HFF-Myc (cell line): Measurements from ENCODE around the gene RARRES1.

ENCODE experiments used
- DNase-seq: peaks from one replicate; pipeline ENCODE4 v3.0.0-alpha.2; 2011; ENCODE audit warnings: low read depth; ENCODE audit errors: extremely low read depth
- H3K4me3 ChIP-seq: replicated peaks from 2 replicates; pipeline ENCODE4 v1.5.1; 2011; ENCODE audit warnings: low read depth, mild to moderate bottlenecking, control low read depth, low read length
- CTCF ChIP-seq: IDR thresholded peaks from 2 replicates; pipeline ENCODE4 v1.5.1; 2012; ENCODE audit warnings: mild to moderate bottlenecking, low read depth, low read length, control low read depth; ENCODE audit errors: missing control alignments

RARRES1 gene

GRCh38 chr3:158680861-158681260 lies 51.4 kb downstream of the RARRES1 start:
- no peak for TF ChIP-seq CTCF
- no peak for DNase-seq
- H3K4me3 ChIP-seq: no peak overlapping the region

GRCh38 chr3:158679547-158680000 lies 52.7 kb downstream of the RARRES1 start:
- no peak for TF ChIP-seq CTCF
- no peak for DNase-seq
- no peak overlapping the region for H3K4me3 ChIP-seq

GRCh38 chr3:158678687-158679086 lies 53.6 kb downstream of the RARRES1 start:
- no peak for TF ChIP-seq CTCF
- H3K4me3 ChIP-seq: no peak overlapping the region

GRCh38 chr3:158672215-158673176 lies 59.8 kb downstream of the RARRES1 start, which contains the start of gene LXN:
Gene LXN (minus strand): TSS chr3:158672648. CDS start chr3:158672478, 170 bp downstream.
- peak; percentile 61 for DNase-seq
- TF ChIP-seq CTCF: peak; percentile 85
- peak within 1 kb of the TSS; percentile 64 for H3K4me3 ChIP-seq

More at GRCh38 chr3:158678687-158679086, 53.6 kb downstream of the RARRES1 start:
- no peak for DNase-seq

GRCh38 chr3:158671821-158672214 lies 60.4 kb downstream of the RARRES1 start:
- peak overlapping the region; percentile 64 for H3K4me3 ChIP-seq
- TF ChIP-seq CTCF: no peak
- DNase-seq: no peak

GRCh38 chr3:158668506-158668905 lies 63.8 kb downstream of the RARRES1 start:
- no peak overlapping the region for H3K4me3 ChIP-seq
- TF ChIP-seq CTCF: no peak
- DNase-seq: no peak
